Ectodermal cell (in vitro differentiated cells): ENCODE data around the gene TLCD3B.
"Not testable (repeated sequence)": the region's sequence is repeated elsewhere in the genome, so short reads cannot be mapped to it uniquely, and the experiment has no call there.

ENCODE experiments used
- H3K27ac ChIP-seq: 2 replicates; pipeline ENCODE4 v1.7.0; 2013; ENCODE audit warnings: mild to moderate bottlenecking, low read depth, low read length; ENCODE audit not compliant: insufficient read depth, poor library complexity, severe bottlenecking
- H3K27me3 ChIP-seq: 2 replicates; pipeline ENCODE4 v1.7.0; 2013; ENCODE audit warnings: mild to moderate bottlenecking, low read length; ENCODE audit not compliant: insufficient read depth, control insufficient read depth, poor library complexity, severe bottlenecking
- H3K36me3 ChIP-seq: one replicate; pipeline ENCODE4 v1.7.0; 2013; ENCODE audit warnings: low read length; ENCODE audit not compliant: control insufficient read depth, insufficient read depth
- H3K4me1 ChIP-seq: one replicate; pipeline ENCODE4 v1.7.0; 2013; ENCODE audit warnings: low read length; ENCODE audit not compliant: control insufficient read depth, insufficient read depth
- H3K4me3 ChIP-seq: 2 replicates; pipeline ENCODE4 v1.7.0; 2013; ENCODE audit warnings: low read depth, low read length, control low read depth; ENCODE audit not compliant: insufficient read depth
- H3K9me3 ChIP-seq: 2 replicates; pipeline ENCODE4 v1.7.0; 2013; ENCODE audit warnings: mild to moderate bottlenecking, low read length, moderate library complexity; ENCODE audit not compliant: control insufficient read depth
- WGBS, 2 experiments: methylation state at CpG; one replicate each; pipeline ENCODE4 v1.1.7; 2013; ENCODE audit warnings: missing lambda C conversion rate in 2 of 2; 5-methylcytosine and 5-hydroxymethylcytosine counted together

The TLCD3B gene

GRCh38 chr16:30025574-30025973 lies 5.5 kb downstream of the TLCD3B start:
- H3K9me3 ChIP-seq = no peaks in the 10 kb centered on the region
- peaks cover 10% of the 10 kb centered on the region for H3K27me3 ChIP-seq
- 88 to 89% methylated on average over 7 of the region's 7 CpGs for WGBS, 2 experiments
- H3K4me3 ChIP-seq = no peak overlapping the region
- H3K27ac ChIP-seq = no peak overlapping the region
- H3K4me1 ChIP-seq = peaks cover 3% of the 10 kb centered on the region
- H3K36me3 ChIP-seq = no peaks in the 10 kb centered on the region

- H3K36me3 ChIP-seq = no peaks in the 10 kb centered on the region
- H3K4me3 ChIP-seq = no peak overlapping the region
- H3K4me1 ChIP-seq = peaks cover 3% of the 10 kb centered on the region
- H3K27ac ChIP-seq = no peak overlapping the region
- H3K27me3 ChIP-seq = peaks cover 6% of the 10 kb centered on the region
- WGBS, 2 experiments = 92% methylated on average over 20 of the region's 20 CpGs
- H3K9me3 ChIP-seq = no peaks in the 10 kb centered on the region
Observed at GRCh38 chr16:30025156-30025555, 5.9 kb downstream of the TLCD3B start.

GRCh38 chr16:30024451-30024850 lies 6.6 kb downstream of the TLCD3B start:
- Histone ChIP-seq H3K4me3 (no peak overlapping the region), H3K9me3 (no peaks in the 10 kb centered on the region), H3K27me3 (peaks cover 1% of the 10 kb centered on the region), H3K36me3 (no peaks in the 10 kb centered on the region), H3K27ac (no peak overlapping the region), H3K4me1 (peaks cover 3% of the 10 kb centered on the region)
- WGBS, 2 experiments = 88 to 92% methylated on average over 16 of the region's 16 CpGs

DNA sequence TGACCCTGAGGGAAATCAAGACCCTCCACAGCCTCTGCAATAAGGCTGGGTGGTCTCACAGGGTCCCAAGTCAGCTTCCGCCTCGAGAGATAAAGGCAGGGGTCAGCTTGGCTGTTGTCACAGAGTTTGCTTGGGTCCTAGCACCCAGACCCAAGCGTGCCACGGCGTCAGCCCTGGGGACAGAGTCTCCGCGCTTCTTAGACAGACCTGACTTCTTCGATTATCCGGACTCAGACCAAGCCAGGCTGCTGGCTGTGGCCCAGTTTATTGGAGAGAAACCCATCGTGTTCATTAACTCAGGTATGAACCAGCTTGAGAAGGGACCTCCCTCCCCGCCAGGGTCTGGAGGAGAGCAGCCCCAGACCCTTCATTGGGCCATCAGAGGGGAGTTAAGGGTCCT lies 7.5 kb downstream of the TLCD3B start:
- H3K27me3 ChIP-seq = no peaks in the 10 kb centered on the region
- no peak overlapping the region for H3K4me3 ChIP-seq

DNA sequence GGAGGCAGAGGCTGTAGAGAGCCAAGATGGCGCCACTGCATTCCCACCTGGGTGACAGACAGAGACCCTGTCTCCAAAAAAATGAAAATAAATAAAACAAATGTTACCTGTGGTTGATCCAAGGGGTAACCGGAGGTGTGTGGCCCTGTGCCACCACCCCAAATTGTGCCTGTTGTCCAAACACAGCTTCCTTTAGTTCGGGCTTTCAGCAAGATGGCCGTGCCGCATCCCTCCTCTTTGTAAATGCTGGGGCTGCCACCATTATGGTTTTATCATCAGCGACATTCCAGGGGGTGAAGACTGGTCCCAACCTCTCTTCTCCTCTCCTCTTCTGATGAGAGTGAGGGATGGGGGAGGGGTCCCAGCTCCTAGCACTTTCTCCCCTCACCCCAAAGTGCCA lies 8.2 kb downstream of the TLCD3B start, which contains the start of gene C16orf92:
TSS of gene C16orf92 (plus strand) at position 312 of the 400 bp plus-strand sequence. CDS start 143 bp downstream, outside the sequence.
- WGBS, 2 experiments = 91 to 92% methylated on average over 6 of the region's 6 CpGs
- Histone ChIP-seq H3K27me3 (no peaks in the 10 kb centered on the region), H3K4me3 (no peak within 1 kb of the TSS), H3K36me3 (no peaks in the 10 kb centered on the region), H3K4me1 (no peaks in the 10 kb centered on the region), H3K27ac (no peak within 1 kb of the TSS), H3K9me3 (no peaks in the 10 kb centered on the region)

More for the DNA sequence above, 7.5 kb downstream of the TLCD3B start:
- 92 to 93% methylated on average over 11 of the region's 11 CpGs for WGBS, 2 experiments
- Histone ChIP-seq H3K27ac (no peak overlapping the region), H3K9me3 (no peaks in the 10 kb centered on the region), H3K4me1 (no peaks in the 10 kb centered on the region), H3K36me3 (no peaks in the 10 kb centered on the region)

DNA sequence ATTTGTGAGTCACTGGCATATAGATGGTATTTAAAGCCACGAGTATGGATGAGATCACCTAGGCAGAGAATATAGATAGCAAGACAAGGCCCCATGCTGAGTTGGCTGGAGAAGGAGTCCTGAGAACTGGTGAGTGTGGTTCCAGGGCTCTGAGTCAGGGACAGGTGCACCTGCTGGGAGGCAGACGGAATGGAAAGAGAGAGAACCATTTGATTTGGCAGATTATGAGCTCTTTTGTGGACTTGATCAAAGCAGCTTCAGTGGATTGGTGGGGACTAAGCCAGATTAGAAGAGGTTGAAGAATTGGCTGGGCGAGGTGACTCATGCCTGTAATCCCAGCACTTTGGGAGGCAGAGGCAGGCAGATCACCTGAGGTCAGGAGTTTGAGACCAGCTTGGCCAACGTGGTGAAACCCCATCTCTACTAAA lies 12.3 kb downstream of the TLCD3B start:
- Histone ChIP-seq H3K4me3 (no peak overlapping the region), H3K4me1 (no peaks in the 10 kb centered on the region)
- WGBS, 2 experiments = 74 to 79% methylated on average over 4 of the region's 4 CpGs

GRCh38 chr16:30017937-30018336 lies 13.1 kb downstream of the TLCD3B start:
- H3K27me3 ChIP-seq, H3K27ac ChIP-seq, H3K36me3 ChIP-seq, H3K4me1 ChIP-seq, H3K9me3 ChIP-seq, H3K4me3 ChIP-seq: not testable (repeated sequence)
- WGBS, 2 experiments = 86 to 90% methylated on average over 2 to 4 of the region's 4 CpGs

More for the DNA sequence above, 12.3 kb downstream of the TLCD3B start:
- Histone ChIP-seq H3K27ac (no peak overlapping the region), H3K9me3 (no peaks in the 10 kb centered on the region), H3K36me3 (no peaks in the 10 kb centered on the region), H3K27me3 (no peaks in the 10 kb centered on the region)

- H3K9me3 ChIP-seq = no peaks in the 10 kb centered on the region
- no peak overlapping the region for H3K4me3 ChIP-seq
- WGBS, 2 experiments = 92% methylated on average over 2 of the region's 2 CpGs
- no peaks in the 10 kb centered on the region for H3K36me3 ChIP-seq
- no peak overlapping the region for H3K27ac ChIP-seq
- peaks cover 6% of the 10 kb centered on the region for H3K27me3 ChIP-seq
- H3K4me1 ChIP-seq = no peaks in the 10 kb centered on the region
Observed at GRCh38 chr16:30017277-30017656, 13.8 kb downstream of the TLCD3B start.

GRCh38 chr16:30016555-30017276 lies 14.4 kb downstream of the TLCD3B start:
- Histone ChIP-seq H3K4me1 (no peaks in the 10 kb centered on the region), H3K27me3 (peaks cover 11% of the 10 kb centered on the region), H3K27ac (no peak overlapping the region), H3K4me3 (no peak overlapping the region), H3K36me3 (no peaks in the 10 kb centered on the region), H3K9me3 (no peaks in the 10 kb centered on the region)
- WGBS, 2 experiments = 83 to 84% methylated on average over 8 of the region's 8 CpGs

GRCh38 chr16:30015450-30015849 lies 15.6 kb downstream of the TLCD3B start:
- not testable (repeated sequence) for H3K36me3 ChIP-seq, H3K4me1 ChIP-seq, H3K27ac ChIP-seq, H3K4me3 ChIP-seq, H3K9me3 ChIP-seq
- peaks cover 24% of the 10 kb centered on the region for H3K27me3 ChIP-seq
- 87 to 92% methylated on average over 7 of the region's 7 CpGs for WGBS, 2 experiments
